Inferior parietal cortex (tissue), 1 donor: Measurements from ENCODE around the gene CDH4.

Experiments used
- DNase-seq: peaks from one replicate; pipeline ENCODE4 v3.0.0-alpha.2; 2016; ENCODE audit errors: extremely low spot score

The CDH4 gene

GRCh38 chr20:61666471-61666832 is 414.4 kb downstream of the CDH4 start:
- DNase-seq = no peak

- no peak for DNase-seq
Observed at GRCh38 chr20:61667056-61667792, 415.2 kb downstream of the CDH4 start.

GRCh38 chr20:61668065-61668650 is 416.1 kb downstream of the CDH4 start:
- DNase-seq = no peak

- no peak for DNase-seq
Observed at GRCh38 chr20:61668771-61669503, 416.9 kb downstream of the CDH4 start.

- no peak for DNase-seq
Observed at GRCh38 chr20:61670274-61670673, 418.2 kb downstream of the CDH4 start.

GRCh38 chr20:61671559-61671958 is 419.5 kb downstream of the CDH4 start:
- no peak for DNase-seq

GRCh38 chr20:61673152-61673847 is 421.2 kb downstream of the CDH4 start:
- no peak for DNase-seq

GRCh38 chr20:61674121-61674520 is 422.1 kb downstream of the CDH4 start:
- DNase-seq = no peak

- DNase-seq = no peak
Observed at GRCh38 chr20:61674688-61675087, 422.6 kb downstream of the CDH4 start.

GRCh38 chr20:61677928-61678327 is 425.9 kb downstream of the CDH4 start:
- DNase-seq = no peak

- DNase-seq = no peak
Observed at GRCh38 chr20:61678437-61678836, 426.4 kb downstream of the CDH4 start.

- no peak for DNase-seq
Observed at GRCh38 chr20:61679473-61679872, 427.4 kb downstream of the CDH4 start.

- no peak for DNase-seq
Observed at GRCh38 chr20:61680096-61680495, 428.0 kb downstream of the CDH4 start.

- DNase-seq = no peak
Observed at GRCh38 chr20:61682114-61682995, 430.3 kb downstream of the CDH4 start.

- DNase-seq = no peak
Observed at GRCh38 chr20:61682996-61683681, 431.1 kb downstream of the CDH4 start.

GRCh38 chr20:61683721-61684120 is 431.7 kb downstream of the CDH4 start:
- no peak for DNase-seq

- no peak for DNase-seq
Observed at GRCh38 chr20:61684136-61684535, 432.1 kb downstream of the CDH4 start.

GRCh38 chr20:61684583-61685235 is 432.6 kb downstream of the CDH4 start:
- DNase-seq = no peak

- DNase-seq = no peak
Observed at GRCh38 chr20:61685462-61685861, 433.4 kb downstream of the CDH4 start.
